Renal cortex interstitium (tissue), 11 donors: Measurements from ENCODE around the gene SPTLC3. TPM values are rescaled to one million over a fixed set of nuclear protein-coding genes. Genes with fewer than 3 reads are reported as not detected.

Experiments used
- DNase-seq, 11 donors: peaks; one replicate each; pipeline ENCODE4 v3.0.0-alpha.2; 2013; ENCODE audit warnings: low read depth in 9 of 11, low spot score in 4 of 11; ENCODE audit errors: extremely low read depth in 1 of 11
- polyA plus RNA-seq, 3 donors: library from polyadenylated mRNA; unstranded; fragments of 120-200 nt; gene quantifications; one replicate each; pipeline ENCODE4 v1.2.1, GENCODE V29; 2013; ENCODE audit not compliant: insufficient read length in 3 of 3

Gene SPTLC3
- polyA plus RNA-seq, 3 donors = 16.5 to 22.2 (median 18.5) TPM

- DNase-seq = no peak
Measured at GRCh38 chr20:13202565-13202964, 193.8 kb downstream of the SPTLC3 start.

DNA sequence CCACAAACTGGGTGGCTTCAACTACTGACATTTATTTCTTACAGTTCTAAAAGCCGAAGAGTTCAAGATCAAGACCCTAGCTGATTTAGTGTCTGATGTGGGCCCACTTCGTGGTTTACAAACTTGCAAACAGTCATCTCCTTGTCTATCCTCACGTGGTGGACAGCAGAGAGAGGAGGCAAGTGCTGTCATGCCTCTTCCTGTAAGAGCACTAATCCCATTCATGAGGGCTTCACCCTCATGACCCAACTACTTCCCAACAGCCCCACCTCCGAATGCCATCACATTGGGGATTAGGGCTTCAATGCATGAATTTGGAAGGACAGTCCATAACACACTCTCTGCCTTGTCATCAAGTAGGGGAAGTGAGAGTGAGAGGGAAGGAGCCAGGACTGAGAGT is 196.7 kb downstream of the SPTLC3 start:
- DNase-seq = no peak

- no peak for DNase-seq
Measured at GRCh38 chr20:13205848-13206434, 197.2 kb downstream of the SPTLC3 start.

GRCh38 chr20:13207016-13207415 is 198.2 kb downstream of the SPTLC3 start:
- DNase-seq = no peak

- DNase-seq = no peak
Measured at GRCh38 chr20:13211956-13212618, 203.3 kb downstream of the SPTLC3 start.

- DNase-seq = no peak
Measured at GRCh38 chr20:13212750-13213149, 204.0 kb downstream of the SPTLC3 start.

GRCh38 chr20:13213335-13213734 is 204.6 kb downstream of the SPTLC3 start:
- no peak for DNase-seq

DNA sequence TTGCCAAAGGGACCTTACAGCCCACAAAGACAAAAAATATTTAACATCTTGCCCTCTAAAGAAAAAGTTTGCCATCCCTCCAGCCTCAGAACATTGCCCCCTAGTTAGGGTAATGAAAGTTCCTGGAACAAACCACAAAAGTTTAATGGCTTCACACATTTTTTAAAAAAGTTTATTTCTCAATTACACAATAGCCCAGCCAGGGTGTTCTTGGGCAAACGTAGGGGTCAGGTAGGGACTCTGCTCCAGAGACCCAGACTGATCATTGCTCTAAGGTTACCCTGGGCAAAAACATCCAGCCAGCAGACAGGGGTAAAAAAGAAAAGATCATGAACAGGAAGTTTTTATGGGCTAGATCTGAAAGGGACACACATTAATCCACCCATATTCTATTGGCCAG is 207.8 kb downstream of the SPTLC3 start:
- no peak for DNase-seq

Other genes with a start within 250 kb of the SPTLC3 start
- 1 to 10 TPM; 3.9 to 5.3 (median 4.5) TPM for gene ISM1, start 212.3 kb downstream of the SPTLC3 start, polyA plus RNA-seq